HPDE6-E6E7 (cell line): ENCODE data around the gene CCR7.

Experiments used
- DNase-seq: peaks from one replicate; pipeline ENCODE4 v3.0.0; 2011; ENCODE audit warnings: missing footprints; ENCODE audit errors: extremely low spot score

Gene CCR7

DNA sequence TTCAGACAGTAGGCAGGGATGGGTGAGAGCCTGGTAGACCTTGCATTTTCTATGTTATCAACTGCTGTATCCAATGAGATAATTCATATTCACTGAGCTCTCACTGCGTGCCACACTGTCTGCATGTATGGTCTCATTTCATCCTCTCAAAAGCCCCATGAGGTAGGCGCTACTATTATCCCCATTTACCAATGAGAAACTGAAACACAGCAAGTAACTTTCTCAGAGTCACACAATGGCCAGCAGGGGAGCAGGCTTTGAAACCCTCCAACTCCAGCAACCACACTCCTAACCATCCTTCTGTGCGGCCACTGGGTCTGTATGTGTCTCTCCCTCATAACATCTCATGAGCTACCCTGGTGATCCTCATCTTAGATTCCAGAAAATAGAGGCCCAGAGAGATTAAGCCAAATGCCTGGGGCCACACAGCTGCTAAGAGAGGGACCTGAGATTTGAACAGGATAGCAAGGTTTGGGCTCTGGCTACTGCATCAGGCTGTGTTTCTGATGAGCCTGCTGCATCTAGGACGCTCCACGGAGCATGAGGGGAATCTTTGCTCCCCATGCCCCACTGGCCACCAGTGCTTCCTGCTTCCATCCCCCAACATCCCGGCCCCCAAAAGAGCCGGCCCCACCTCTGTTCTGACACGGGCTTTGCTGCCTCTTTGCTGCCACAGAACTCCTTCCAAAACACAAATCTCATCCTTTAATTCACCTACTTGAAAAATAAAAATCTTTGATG lies 3.2 kb downstream of the CCR7 start:
- no peak for DNase-seq

DNA sequence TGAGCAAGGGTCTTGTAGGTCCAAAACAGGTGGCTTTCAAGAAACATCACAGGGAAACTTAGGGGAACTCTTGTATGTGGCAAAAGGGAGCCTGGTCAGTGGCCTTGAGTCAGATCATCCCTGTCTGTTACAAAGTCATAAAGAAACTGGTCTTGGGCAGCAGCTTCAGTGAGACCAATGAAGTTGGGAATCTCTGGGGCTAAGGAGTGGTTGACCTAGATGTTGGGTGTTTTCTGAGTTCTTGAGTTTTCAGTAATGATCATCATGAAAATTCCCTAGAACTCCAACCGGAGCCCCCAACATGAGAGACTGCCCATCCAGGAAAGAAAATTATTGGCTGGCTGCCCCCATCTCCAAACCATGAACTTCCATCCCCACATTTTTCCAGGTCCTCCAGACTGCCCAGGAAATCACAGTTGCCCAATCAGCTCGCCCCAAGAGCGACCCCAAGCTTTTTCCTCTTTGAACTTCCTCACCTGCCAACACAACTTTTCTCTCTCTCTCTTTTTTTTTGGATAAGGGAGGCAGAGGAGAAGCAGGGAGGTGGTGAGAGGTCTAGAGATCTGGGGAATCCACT lies 3.9 kb downstream of the CCR7 start:
- no peak for DNase-seq

DNA sequence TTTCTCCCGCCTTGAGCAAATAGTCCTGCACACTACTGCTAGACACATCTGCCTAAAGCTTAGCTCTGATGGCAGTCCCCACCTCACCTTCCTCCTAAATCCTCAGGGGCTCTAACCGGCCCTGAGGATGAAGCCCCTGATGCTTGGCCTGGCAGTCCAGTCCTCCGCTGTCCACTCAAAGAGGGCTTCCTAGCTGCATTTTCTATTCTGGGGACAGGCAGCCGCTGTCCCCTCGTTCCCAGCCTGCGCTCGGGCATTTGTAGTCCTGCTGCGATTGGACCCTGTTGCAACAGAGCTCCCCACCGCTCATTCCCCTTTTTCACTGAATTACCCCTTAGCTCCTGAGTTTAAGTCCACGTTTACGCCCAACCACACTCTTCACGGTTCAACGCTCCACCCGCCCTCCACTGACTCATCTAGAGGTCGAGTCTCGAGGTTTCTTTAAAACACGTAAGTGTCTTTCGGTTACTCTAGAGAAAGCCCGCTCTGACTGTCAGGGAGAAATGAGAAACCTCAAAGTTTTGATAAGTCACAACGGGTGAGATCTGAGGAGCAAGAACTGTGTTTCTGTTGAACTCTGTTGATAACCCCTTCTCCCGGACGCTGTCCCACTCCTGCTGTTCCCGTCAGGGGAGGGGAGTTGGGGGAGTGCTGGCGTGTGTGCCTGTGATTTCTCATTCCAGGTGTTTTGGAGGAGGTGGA lies 4.5 kb downstream of the CCR7 start:
- no peak for DNase-seq

DNA sequence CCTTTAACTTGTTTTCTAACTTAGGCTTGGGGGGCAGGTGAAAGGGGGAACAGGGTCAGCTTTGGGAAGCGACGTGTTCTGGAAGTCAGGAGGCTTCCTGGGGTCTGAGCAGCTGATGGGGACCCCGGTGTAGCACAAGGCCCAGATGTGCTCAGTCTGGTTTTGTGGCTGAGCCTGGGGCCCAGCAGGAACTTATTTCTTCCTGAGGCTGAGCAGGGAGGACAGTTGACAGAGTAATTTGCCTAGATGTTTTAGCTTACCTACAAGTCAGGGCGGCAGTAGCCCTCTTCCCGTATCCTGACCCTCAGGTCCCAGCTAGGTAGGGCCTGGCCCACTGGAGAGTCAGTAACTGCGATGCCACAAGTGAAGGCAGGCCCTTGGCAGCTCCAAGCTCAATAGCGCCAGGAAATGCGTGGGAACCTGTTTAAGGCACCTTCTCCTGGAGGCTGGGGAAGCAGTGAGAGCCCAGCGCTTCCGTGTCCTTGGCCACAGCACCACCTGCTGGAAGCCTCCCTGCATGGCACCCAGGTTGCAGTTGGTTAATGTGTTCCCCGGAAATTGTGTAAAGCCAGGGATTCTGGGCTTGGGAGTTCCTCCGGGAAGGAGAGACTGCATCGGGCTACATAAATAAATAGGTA lies 5.2 kb downstream of the CCR7 start:
- DNase-seq: peak; percentile 98

DNA sequence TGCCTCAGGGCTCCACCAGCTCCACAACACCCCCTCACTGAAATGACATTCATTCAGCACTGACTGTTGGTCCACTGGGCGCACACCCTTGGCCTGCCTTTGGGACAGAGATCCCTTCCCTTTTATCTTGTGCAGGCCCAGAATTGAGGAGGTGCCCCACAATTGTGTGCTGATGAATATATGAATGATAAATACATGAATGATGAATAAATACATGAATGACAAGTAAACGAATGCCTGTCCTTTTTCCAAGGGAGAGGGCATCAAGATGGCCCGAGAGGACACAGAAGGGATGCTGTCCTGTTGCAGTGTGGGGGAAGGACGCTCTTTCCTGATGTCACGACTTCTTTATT lies 5.7 kb downstream of the CCR7 start:
- DNase-seq: no peak

DNA sequence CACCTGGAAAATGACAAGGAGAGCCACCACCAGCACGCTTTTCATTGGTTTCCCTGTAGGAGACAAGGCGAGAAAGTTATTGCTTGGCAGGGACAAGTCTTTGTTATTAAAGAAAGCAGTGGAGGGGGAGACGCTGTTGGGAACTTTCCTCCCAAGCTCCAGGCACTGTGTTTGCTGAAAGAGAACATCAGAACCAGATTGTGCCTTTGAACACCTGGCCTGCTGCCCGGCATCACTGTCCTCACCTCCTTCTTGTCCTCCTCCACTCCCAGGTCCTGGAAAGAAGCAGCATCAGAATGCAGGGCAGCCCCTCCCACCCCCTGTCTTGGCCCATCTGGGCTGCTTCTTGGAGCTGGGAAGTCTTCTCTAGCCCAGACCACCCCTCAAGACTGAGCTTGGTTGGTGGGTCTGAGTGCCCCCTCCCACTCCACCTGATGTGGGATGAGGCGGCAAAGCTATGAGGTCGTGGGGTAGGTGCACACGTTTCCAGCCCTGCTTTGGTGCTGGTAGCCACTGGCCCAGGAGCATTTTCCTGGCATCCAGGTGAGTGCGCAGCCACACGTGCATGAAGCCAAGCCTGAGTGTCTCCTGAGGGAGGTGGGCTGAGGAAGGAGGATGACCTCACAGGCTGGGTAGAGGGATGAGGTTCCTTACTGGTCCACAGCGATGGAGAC lies 6.2 kb downstream of the CCR7 start:
- no peak for DNase-seq

DNA sequence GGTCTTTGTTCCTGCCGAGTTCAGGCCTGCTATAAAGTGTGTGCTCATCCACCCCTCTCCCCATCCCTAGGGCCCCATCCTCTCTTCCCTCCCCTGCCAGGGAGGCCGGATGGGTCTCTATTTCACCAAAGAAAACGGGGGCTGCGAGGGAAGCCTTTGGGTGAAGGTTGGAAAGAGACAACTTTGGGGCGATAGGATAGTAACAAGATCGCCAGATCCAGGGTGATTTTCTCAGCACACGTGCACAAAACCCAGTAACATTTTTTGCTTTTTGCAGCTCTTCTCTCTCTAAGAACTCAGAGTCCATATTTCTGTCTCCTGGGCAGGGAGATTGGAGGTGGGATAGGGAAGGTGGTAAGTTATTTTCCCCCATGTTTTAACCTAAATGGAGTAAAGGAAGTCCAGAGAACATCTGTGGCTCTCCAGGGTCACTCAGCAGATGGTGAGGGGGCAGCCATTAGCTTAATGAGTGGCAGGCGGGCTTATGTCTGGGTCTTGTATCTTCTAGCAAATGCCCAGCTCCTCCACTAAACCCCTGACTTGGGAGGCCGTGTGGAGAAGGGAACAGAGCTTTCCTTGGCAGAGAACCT lies 6.9 kb downstream of the CCR7 start:
- no peak for DNase-seq

DNA sequence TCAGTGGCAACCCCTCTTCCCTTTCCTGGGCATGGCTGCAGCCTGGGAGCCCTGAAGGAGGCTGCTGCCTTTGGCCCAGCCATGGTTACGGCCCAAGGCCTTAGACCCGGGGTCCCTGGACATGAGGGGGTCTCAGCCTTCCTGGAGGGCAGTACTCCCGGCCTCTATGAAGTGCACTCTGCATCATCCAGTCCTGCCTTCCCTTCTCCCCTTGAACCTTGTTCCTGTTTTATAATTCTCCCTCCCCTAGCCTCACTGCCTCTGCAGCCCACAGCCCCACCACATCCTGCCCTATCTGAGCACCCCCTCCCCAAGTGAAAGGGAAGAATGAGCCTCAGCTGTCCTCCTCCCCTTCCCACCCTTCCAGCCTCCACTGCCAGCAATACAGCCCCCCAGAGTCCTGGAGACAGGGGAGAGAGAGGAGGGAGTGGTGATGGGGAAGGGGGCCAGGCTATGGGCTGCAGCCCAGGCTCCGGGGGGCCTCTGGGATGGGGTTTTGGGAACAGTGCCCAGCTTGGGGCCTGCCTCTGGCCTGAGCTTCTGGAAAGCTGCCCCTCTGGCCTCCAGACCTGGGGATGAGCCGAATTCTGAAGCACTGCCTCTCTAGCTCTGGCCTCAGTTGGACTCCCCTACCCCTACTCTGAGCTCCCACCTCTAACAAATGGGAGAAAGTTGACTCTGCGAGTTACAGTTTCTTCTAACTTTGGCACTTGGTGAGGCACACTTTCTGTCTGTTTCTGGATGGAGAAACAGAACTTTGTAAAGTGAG lies 7.6 kb downstream of the CCR7 start:
- no peak for DNase-seq

DNA sequence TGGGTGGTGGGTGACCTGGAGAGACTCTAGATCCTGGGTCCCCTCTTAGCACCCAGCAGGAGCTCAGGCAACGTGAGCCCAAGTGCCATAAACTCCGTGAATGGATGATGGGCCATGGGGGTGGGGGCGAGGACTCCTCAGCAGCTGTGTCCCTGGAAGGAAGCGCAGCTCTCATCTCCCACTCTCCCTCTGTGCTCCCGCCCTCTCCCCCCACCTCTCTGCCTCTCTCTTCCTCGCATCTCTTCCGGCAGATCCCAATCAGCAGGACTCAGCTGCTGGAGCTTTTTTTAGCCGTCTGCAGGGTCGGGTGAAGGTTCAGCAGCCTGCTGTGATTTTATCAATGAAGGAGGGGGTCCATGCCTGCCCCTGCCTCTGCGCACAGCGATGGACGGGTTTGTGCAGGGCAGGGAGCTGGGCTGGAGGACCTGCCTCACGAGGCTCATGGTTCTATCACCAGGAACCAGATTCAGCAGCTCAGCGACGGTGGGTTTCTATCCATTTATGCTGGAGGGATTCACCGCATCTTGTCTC lies 8.3 kb downstream of the CCR7 start:
- no peak for DNase-seq

DNA sequence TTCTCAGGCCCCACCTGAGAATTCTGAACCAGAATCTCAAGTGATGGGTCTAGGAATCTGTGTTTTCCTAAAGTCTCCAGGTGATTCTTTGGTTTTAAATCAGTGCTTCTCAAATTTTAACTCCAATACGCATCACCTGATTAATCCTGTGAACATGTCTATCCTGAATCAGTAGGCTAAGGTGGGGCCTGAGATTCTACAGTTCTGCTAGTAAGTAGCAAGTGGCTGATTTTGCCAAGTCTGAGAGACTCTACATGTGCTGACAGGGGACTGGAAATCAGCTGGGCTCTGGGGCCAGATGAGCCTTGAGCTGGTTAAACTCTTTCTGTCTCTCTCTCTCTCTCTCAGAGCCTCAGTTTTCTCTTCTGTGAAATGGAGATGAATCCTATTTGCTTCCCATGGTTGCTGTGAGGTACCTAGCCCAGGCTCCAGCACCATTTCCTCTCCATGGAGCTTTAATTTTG lies 9.0 kb downstream of the CCR7 start:
- no peak for DNase-seq

DNA sequence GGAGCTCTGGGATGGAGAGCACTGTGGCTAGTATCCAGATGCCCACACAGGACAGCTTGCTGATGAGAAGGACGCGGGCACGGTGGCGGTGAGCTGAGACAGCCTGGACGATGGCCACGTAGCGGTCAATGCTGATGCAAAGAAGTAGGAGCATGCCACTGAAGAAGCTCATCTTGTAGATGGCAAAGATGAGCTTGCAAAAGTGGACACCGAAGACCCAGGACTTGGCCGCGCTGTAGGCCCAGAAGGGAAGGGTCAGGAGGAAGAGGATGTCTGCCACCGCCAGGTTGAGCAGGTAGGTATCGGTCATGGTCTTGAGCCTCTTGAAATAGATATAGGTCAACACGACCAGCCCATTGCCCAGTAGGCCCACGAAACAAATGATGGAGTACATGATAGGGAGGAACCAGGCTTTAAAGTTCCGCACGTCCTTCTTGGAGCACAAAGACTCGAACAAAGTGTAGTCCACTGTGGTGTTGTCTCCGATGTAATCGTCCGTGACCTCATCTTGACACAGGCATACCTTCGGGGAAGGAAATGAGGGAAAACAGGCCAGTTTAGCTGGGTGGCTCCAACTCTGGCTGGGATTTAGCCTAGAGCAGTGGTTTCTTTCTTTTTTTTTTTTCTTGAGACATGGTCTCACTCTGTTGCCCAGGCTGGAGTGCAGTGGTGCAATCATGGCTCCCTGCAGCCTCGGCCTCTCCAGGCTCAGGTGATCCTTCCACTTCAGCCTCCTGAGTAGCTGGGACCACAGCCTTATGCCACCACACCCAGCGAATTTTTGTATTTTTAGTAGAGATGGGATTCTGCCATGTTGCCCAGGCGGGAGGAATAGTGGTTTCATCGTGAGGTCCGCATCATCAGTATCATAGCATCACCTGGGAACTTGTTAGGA lies 9.7 kb downstream of the CCR7 start:
- DNase-seq: no peak

DNA sequence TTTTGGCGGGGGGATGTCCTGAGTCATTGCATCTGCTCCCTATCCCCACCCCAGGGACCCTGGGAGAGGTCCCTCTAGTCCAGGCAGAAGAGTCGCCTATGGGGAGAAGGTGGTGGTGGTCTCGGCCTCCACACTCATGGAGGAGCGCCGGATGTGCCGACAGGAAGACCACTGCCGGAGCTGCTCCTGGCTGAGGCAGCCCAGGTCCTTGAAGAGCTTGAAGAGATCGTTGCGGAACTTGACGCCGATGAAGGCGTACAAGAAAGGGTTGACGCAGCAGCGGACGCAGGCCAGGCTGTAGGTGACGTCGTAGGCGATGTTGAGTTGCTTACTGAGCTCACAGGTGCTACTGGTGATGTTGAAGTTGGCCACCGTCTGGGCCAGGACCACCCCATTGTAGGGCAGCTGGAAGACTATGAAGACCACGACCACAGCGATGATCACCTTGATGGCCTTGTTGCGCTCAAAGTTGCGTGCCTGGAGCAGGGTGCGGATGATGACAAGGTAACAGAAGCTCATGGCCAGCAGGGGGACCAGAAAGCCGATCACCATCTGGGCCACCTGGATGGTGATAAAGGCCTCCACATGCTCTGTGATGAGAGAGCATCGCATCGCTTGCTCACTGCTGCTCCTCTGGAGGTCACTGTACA lies 10.5 kb downstream of the CCR7 start:
- no peak for DNase-seq

DNA sequence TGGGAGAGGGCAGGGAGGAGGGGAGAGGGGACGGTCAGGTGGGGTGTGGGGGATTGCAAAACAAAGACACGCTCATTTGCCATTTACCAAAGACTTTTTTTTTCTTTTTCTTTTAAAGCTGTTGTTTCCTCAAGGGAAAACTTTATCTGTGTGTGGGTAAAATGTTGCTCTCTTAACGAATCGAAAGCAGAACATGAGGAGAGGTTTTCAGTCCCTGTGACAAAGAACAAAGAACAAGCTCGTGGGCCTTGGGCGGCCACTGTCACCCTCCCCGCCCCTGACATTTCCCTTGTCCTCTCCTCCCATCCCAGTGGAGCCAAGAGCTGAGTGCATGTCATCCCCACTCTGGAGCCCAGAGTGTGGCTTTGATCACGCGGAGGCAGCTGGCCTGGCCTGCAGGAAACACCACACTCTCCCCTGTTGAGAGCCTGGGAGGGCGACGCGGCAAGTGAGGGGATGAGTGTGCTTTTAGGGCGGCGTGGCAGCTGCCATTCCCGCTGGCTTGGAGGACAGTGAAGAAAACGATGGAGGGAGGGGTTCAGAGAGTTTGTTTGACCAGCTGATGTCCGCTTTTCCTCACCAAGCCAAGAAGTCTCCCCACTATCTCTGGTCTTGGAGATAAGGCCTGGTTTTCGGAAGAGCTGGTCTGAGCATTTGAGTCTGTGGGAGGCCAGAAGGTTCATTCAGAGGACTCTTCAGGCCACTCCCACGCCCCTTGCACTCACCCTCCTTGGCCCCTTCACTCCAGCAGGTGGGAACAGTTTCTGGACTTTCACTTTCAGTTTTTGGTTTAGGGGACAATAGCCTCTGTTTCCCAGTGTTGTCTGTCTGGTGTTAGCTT lies 11.4 kb downstream of the CCR7 start:
- no peak for DNase-seq

DNA sequence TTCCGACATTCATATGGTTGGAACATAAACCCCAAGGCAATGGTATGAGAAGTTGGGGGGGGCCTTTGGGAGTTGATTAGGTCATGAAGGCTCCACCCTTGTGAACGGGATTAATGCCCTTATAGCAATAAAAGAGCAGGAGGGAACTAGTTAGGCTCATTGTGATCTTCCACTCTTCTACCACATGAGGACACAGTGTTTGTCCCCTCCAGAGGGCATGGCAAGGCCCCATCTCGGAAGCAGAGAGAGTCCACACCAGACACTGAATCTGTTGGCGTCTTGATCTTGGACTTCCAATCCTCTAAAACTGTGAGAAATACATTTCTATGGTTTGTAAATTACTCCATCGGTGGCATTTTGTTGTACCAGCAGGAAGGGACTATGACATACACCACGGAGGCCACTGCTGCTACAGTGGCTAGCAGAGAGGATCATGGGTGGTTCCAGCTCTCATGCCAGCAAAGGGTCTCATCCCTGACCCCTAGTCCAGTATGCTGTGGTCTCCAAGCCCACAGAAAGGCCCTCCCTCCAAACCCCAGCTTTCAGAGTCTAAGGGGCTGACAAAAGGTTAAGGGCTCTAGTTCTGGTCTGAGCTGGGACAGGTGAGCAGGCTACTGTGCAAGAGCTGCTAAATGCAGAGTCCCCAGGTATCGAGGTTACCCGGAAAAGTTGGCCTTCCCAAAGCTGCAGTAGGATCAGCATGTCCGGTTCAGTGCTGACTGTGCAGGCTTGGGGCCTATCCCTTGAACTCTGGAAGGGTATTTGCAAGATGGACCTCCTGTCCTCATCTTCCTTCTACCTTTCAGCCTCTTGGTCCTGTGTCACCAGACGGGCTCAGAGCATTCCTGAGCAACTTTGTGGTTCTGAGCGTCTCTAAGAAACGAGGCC lies 12.2 kb downstream of the CCR7 start:
- no peak for DNase-seq

DNA sequence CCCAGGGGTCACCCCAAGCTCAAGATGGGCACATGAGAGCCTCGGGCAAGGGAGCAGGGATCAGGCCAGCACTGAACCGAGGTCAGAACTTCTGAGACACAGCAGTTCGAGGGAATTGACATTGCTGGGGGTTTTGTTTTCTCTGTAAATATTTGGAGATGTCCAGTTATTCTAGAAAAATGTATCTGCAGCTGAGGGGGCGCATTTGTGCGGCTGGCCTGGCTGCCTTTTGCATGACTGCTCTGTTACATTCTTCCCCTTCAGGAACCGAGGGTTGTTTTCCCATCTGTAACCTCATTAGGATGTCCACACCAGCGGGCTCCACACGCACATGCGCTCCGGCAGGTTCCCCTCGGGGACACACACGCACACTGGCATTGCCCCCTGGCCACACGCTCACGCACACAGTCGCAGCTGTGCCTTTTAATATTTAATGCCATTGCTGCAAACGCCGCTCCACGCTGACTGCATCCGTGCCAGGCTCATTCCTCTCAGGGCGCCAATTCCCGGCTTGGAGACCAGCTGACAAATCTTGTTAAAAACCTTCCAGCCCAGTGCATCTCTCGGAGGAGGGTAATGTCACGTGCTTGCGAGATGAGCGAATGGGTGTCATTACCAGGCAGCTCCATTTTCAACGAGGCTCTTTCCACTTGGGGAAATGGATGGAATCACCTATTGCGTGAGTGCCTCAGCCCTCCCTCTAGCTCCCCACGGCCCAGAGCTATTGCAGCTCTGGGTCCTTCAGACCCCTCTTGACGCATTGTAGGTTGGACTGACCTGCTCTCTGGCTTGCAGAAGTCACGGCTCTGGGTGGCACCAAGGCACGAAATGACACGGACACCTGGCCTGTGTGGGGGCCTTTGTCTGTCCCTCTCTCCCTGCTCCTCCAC lies 13.1 kb downstream of the CCR7 start:
- DNase-seq: no peak
